Measurements from ENCODE around the gene SRGAP2C. TPM values are rescaled to one million over a fixed set of nuclear protein-coding genes. Genes with fewer than 3 reads are reported as not detected.
A peak's percentile ranks its signal among the peaks of the same experiment; 100 is the strongest.
"Not testable (repeated sequence)": the region's sequence is repeated elsewhere in the genome, so short reads cannot be mapped to it uniquely, and the experiment has no call there.

Gene SRGAP2C
- total and polyA plus RNA-seq, 4 donors: 26.2 to 56.5 (median 33.2) TPM

GRCh38 chr1:121293263-121294204 lies 108.8 kb downstream of the SRGAP2C start:
- no CpG with 5 or more reads among the region's 11 CpGs for WGBS (ENCODE audit: insufficient coverage)
- not testable (repeated sequence) for H3K27ac ChIP-seq (ENCODE audit: low read depth, low read length); H3K9me3 ChIP-seq (ENCODE audit: control insufficient read depth, insufficient read depth, low read length); H3K4me1 ChIP-seq (ENCODE audit: control insufficient read depth, insufficient read depth, low read length); H3K36me3 ChIP-seq (ENCODE audit: control insufficient read depth, insufficient read depth, low read length); H3K27me3 ChIP-seq (ENCODE audit: control insufficient read depth, insufficient read depth, low read length); H3K4me3 ChIP-seq (ENCODE audit: low read depth, low read length)
- peak in 3 of 6 donors; percentile 0 to 18 (median 2) for DNase-seq (ENCODE audit: low read depth in 4 of 6, low spot score in 6 of 6)

- H3K9me3 ChIP-seq (ENCODE audit: control insufficient read depth, insufficient read depth, low read length); DNase-seq (ENCODE audit: low read depth in 4 of 6, low spot score in 6 of 6): not testable (repeated sequence)
- WGBS (ENCODE audit: insufficient coverage): no CpG with 5 or more reads among the region's 2 CpGs
Measured at GRCh38 chr1:121294205-121294570, 109.4 kb downstream of the SRGAP2C start.

DNA sequence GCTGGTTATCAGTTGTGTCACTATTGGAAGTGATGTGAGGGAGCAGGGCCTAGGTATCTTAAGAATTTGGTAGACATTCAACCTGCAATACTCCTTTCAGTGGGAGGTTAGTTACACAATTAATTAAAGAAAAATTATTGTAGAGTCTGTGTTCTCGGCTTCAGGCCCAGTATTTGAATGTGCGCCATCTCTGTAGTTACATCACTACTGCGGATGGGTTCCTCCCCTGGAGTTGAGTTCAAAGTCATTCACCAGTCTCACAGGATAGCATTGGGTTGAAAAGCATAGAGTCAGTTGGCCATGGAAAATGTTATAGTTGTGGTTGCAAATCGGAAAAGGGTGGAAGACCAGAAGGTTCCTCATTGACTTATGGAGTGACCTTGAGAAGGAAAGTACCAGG lies 111.8 kb downstream of the SRGAP2C start:
- H3K27me3 ChIP-seq (ENCODE audit: control insufficient read depth, insufficient read depth, low read length); H3K36me3 ChIP-seq (ENCODE audit: control insufficient read depth, insufficient read depth, low read length); H3K27ac ChIP-seq (ENCODE audit: low read depth, low read length); H3K4me3 ChIP-seq (ENCODE audit: low read depth, low read length); H3K4me1 ChIP-seq (ENCODE audit: control insufficient read depth, insufficient read depth, low read length); DNase-seq (ENCODE audit: low read depth in 4 of 6, low spot score in 6 of 6); H3K9me3 ChIP-seq (ENCODE audit: control insufficient read depth, insufficient read depth, low read length): not testable (repeated sequence)
- WGBS (ENCODE audit: insufficient coverage): no CpG with 5 or more reads among the region's 4 CpGs

More at GRCh38 chr1:121294205-121294570, 109.4 kb downstream of the SRGAP2C start:
- not testable (repeated sequence) for H3K4me1 ChIP-seq (ENCODE audit: control insufficient read depth, insufficient read depth, low read length); H3K36me3 ChIP-seq (ENCODE audit: control insufficient read depth, insufficient read depth, low read length); H3K27me3 ChIP-seq (ENCODE audit: control insufficient read depth, insufficient read depth, low read length); H3K4me3 ChIP-seq (ENCODE audit: low read depth, low read length); H3K27ac ChIP-seq (ENCODE audit: low read depth, low read length)

DNA sequence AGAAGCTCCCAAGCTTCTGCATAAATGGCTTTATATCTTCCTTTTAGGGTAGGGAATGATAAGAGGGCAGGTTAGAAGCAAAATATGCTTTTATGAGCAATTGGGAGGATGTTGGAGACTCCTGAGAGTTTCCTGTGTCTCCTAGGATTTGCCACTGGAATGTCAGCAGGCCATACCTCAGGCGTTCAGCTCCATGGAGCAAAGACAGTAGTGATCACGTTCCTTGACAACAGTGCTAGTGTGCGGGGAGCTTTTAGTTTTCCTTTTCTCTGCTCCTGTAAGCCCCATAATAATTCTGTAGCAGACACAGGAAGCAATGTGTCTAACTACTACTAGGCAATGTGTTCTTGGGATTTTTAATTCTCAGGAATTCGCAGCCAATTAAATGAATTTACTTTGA lies 113.8 kb downstream of the SRGAP2C start:
- not testable (repeated sequence) for H3K4me3 ChIP-seq (ENCODE audit: low read depth, low read length); DNase-seq (ENCODE audit: low read depth in 4 of 6, low spot score in 6 of 6); H3K36me3 ChIP-seq (ENCODE audit: control insufficient read depth, insufficient read depth, low read length); H3K9me3 ChIP-seq (ENCODE audit: control insufficient read depth, insufficient read depth, low read length); H3K4me1 ChIP-seq (ENCODE audit: control insufficient read depth, insufficient read depth, low read length); H3K27me3 ChIP-seq (ENCODE audit: control insufficient read depth, insufficient read depth, low read length); H3K27ac ChIP-seq (ENCODE audit: low read depth, low read length)
- no CpG with 5 or more reads among the region's 4 CpGs for WGBS (ENCODE audit: insufficient coverage)

- H3K4me1 ChIP-seq (ENCODE audit: control insufficient read depth, insufficient read depth, low read length); H3K27me3 ChIP-seq (ENCODE audit: control insufficient read depth, insufficient read depth, low read length); H3K36me3 ChIP-seq (ENCODE audit: control insufficient read depth, insufficient read depth, low read length); H3K27ac ChIP-seq (ENCODE audit: low read depth, low read length); DNase-seq (ENCODE audit: low read depth in 4 of 6, low spot score in 6 of 6); H3K9me3 ChIP-seq (ENCODE audit: control insufficient read depth, insufficient read depth, low read length); H3K4me3 ChIP-seq (ENCODE audit: low read depth, low read length): not testable (repeated sequence)
- no CpG with 5 or more reads among the region's 6 CpGs for WGBS (ENCODE audit: insufficient coverage)
Measured at GRCh38 chr1:121299514-121300149, 114.9 kb downstream of the SRGAP2C start.

GRCh38 chr1:121301876-121302275 lies 117.1 kb downstream of the SRGAP2C start:
- H3K27ac ChIP-seq (ENCODE audit: low read depth, low read length); H3K4me1 ChIP-seq (ENCODE audit: control insufficient read depth, insufficient read depth, low read length); H3K4me3 ChIP-seq (ENCODE audit: low read depth, low read length); H3K9me3 ChIP-seq (ENCODE audit: control insufficient read depth, insufficient read depth, low read length); H3K36me3 ChIP-seq (ENCODE audit: control insufficient read depth, insufficient read depth, low read length); DNase-seq (ENCODE audit: low read depth in 4 of 6, low spot score in 6 of 6); H3K27me3 ChIP-seq (ENCODE audit: control insufficient read depth, insufficient read depth, low read length): not testable (repeated sequence)
- no CpG with 5 or more reads among the region's 2 CpGs for WGBS (ENCODE audit: insufficient coverage)

- H3K27ac ChIP-seq (ENCODE audit: low read depth, low read length); H3K4me1 ChIP-seq (ENCODE audit: control insufficient read depth, insufficient read depth, low read length); H3K9me3 ChIP-seq (ENCODE audit: control insufficient read depth, insufficient read depth, low read length); H3K27me3 ChIP-seq (ENCODE audit: control insufficient read depth, insufficient read depth, low read length); DNase-seq (ENCODE audit: low read depth in 4 of 6, low spot score in 6 of 6); H3K4me3 ChIP-seq (ENCODE audit: low read depth, low read length); H3K36me3 ChIP-seq (ENCODE audit: control insufficient read depth, insufficient read depth, low read length): not testable (repeated sequence)
- WGBS (ENCODE audit: insufficient coverage): no CpG with 5 or more reads among the region's 3 CpGs
Measured at GRCh38 chr1:121307759-121308158, 123.0 kb downstream of the SRGAP2C start.

- not testable (repeated sequence) for H3K27ac ChIP-seq (ENCODE audit: low read depth, low read length); H3K27me3 ChIP-seq (ENCODE audit: control insufficient read depth, insufficient read depth, low read length); H3K9me3 ChIP-seq (ENCODE audit: control insufficient read depth, insufficient read depth, low read length); DNase-seq (ENCODE audit: low read depth in 4 of 6, low spot score in 6 of 6); H3K36me3 ChIP-seq (ENCODE audit: control insufficient read depth, insufficient read depth, low read length); H3K4me3 ChIP-seq (ENCODE audit: low read depth, low read length); H3K4me1 ChIP-seq (ENCODE audit: control insufficient read depth, insufficient read depth, low read length)
Measured at GRCh38 chr1:121315509-121315908, 130.7 kb downstream of the SRGAP2C start.

GRCh38 chr1:121316081-121316480 lies 131.3 kb downstream of the SRGAP2C start:
- WGBS (ENCODE audit: insufficient coverage): no CpG with 5 or more reads among the region's 3 CpGs
- not testable (repeated sequence) for H3K9me3 ChIP-seq (ENCODE audit: control insufficient read depth, insufficient read depth, low read length); H3K36me3 ChIP-seq (ENCODE audit: control insufficient read depth, insufficient read depth, low read length); DNase-seq (ENCODE audit: low read depth in 4 of 6, low spot score in 6 of 6); H3K4me1 ChIP-seq (ENCODE audit: control insufficient read depth, insufficient read depth, low read length); H3K27ac ChIP-seq (ENCODE audit: low read depth, low read length); H3K27me3 ChIP-seq (ENCODE audit: control insufficient read depth, insufficient read depth, low read length); H3K4me3 ChIP-seq (ENCODE audit: low read depth, low read length)

Measured in spinal cord (tissue), 10 donors.